K562 (cell line): ENCODE measurements around the gene MEX3D. TPM values are rescaled to one million over a fixed set of nuclear protein-coding genes. Genes with fewer than 3 reads are reported as not detected.
A peak's percentile ranks its signal among the peaks of the same experiment; 100 is the strongest.

ENCODE experiments used
- CBX8 ChIP-seq: fragments of 200-600 bp; sonication (generic); IDR thresholded peaks from 2 replicates; pipeline ENCODE4 v1.6.1; 2012; ENCODE audit warnings: borderline replicate concordance, mixed run types, low read depth, mild to moderate bottlenecking, moderate library complexity, mixed read lengths, low read length, control low read depth, inconsistent platforms; ENCODE audit not compliant: poor library complexity, severe bottlenecking; ENCODE audit errors: extremely low read depth
- CREB5 ChIP-seq: fragments of 250-450 bp; sonication (Bioruptor Pico); IDR thresholded peaks from 2 replicates; pipeline ENCODE4 v1.5.0; 2020; ENCODE audit warnings: mild to moderate bottlenecking
- ERF ChIP-seq: fragments of 450-650 bp; formaldehyde crosslinking; IDR thresholded peaks from 2 replicates; pipeline ENCODE4 v1.4.0; 2020; ENCODE audit warnings: mild to moderate bottlenecking, mixed read lengths
- HDAC2 ChIP-seq: fragments of 450-650 bp; IDR thresholded peaks from 2 replicates; pipeline ENCODE4 v1.6.1; 2016; ENCODE audit warnings: mild to moderate bottlenecking
- HDAC3 ChIP-seq: fragments of 450-650 bp; IDR thresholded peaks from 2 replicates; pipeline ENCODE4 v1.6.1; 2018; ENCODE audit warnings: borderline replicate concordance, mild to moderate bottlenecking, moderate library complexity; ENCODE audit not compliant: partially characterized antibody
- HDAC8 ChIP-seq: fragments of 450-650 bp; IDR thresholded peaks from 2 replicates; pipeline ENCODE4 v1.6.1; 2016; ENCODE audit warnings: mild to moderate bottlenecking, missing genetic modification characterization, moderate library complexity, missing compliant biosample characterization
- HNRNPUL1 ChIP-seq: fragments of 200-400 bp; formaldehyde crosslinking; IDR thresholded peaks from 2 replicates; pipeline ENCODE4 v1.6.1; 2017; ENCODE audit warnings: low read length
- KDM5B ChIP-seq: fragments of 200-600 bp; sonication (generic); IDR thresholded peaks from 2 replicates; pipeline ENCODE4 v1.6.1; 2012; ENCODE audit warnings: low read depth, mild to moderate bottlenecking, moderate library complexity, low read length, control low read depth, inconsistent platforms; ENCODE audit not compliant: insufficient replicate concordance
- MAFF ChIP-seq: IDR thresholded peaks from 2 replicates; pipeline ENCODE4 v1.6.1; 2012; ENCODE audit warnings: low read length, improper control_type of control experiment
- MCM7 ChIP-seq, 2 experiments: fragments of 450-650 bp; IDR thresholded peaks; 2 replicates each; pipeline ENCODE4 v1.6.1; 2016 to 2018
- NBN ChIP-seq: fragments of 450-650 bp; IDR thresholded peaks from 2 replicates; pipeline ENCODE4 v1.6.1; 2016; ENCODE audit warnings: low read depth, mild to moderate bottlenecking
- NR3C1 ChIP-seq: sonication (generic); formaldehyde crosslinking; IDR thresholded peaks from 2 replicates; pipeline ENCODE4 v1.8.1; 2022; ENCODE audit warnings: missing genetic modification reagents
- POLR2G ChIP-seq: fragments of 200-400 bp; formaldehyde crosslinking; IDR thresholded peaks from 2 replicates; pipeline ENCODE4 v1.6.1; 2017; ENCODE audit warnings: low read depth, mild to moderate bottlenecking, antibody characterized with exemption, low read length, moderate library complexity
- RBFOX2 ChIP-seq: fragments of 200-400 bp; formaldehyde crosslinking; IDR thresholded peaks from 2 replicates; pipeline ENCODE4 v1.6.1; 2017; ENCODE audit warnings: low read depth, mild to moderate bottlenecking, low read length, moderate library complexity
- RBM22 ChIP-seq: fragments of 200-400 bp; formaldehyde crosslinking; IDR thresholded peaks from 2 replicates; pipeline ENCODE4 v1.6.1; 2018; ENCODE audit warnings: low read length, low read depth; ENCODE audit not compliant: poor library complexity, severe bottlenecking
- RERE ChIP-seq: sonication (generic); formaldehyde crosslinking; IDR thresholded peaks from 2 replicates; pipeline ENCODE4 v1.8.0; 2023; ENCODE audit warnings: missing genetic modification reagents, mild to moderate bottlenecking, borderline replicate concordance
- SOX6 ChIP-seq: fragments of 450-650 bp; IDR thresholded peaks from 2 replicates; pipeline ENCODE4 v1.6.1; 2014; ENCODE audit warnings: mild to moderate bottlenecking
- SP2 ChIP-seq: IDR thresholded peaks from 2 replicates; pipeline ENCODE4 v1.6.1; 2011; ENCODE audit warnings: mild to moderate bottlenecking, low read depth, low read length, moderate library complexity; ENCODE audit not compliant: poor library complexity, severe bottlenecking; ENCODE audit errors: extremely low read depth
- SRSF1 ChIP-seq: fragments of 200-400 bp; formaldehyde crosslinking; IDR thresholded peaks from 2 replicates; pipeline ENCODE4 v1.6.1; 2017; ENCODE audit warnings: mild to moderate bottlenecking, low read depth, low read length, moderate library complexity
- TCF7L2 ChIP-seq: fragments of 150-350 bp; IDR thresholded peaks from 2 replicates; pipeline ENCODE4 v1.6.1; 2016; ENCODE audit warnings: low read depth, mild to moderate bottlenecking, low read length, moderate library complexity
- ZBED1 ChIP-seq: IDR thresholded peaks from 2 replicates; pipeline ENCODE4 v1.6.1; 2014
- ZC3H11A ChIP-seq: IDR thresholded peaks from 2 replicates; pipeline ENCODE4 v1.6.1; 2012; ENCODE audit warnings: low read depth, low read length, improper control_type of control experiment
- ZNF668 ChIP-seq: fragments of 250-450 bp; sonication (Bioruptor Pico); IDR thresholded peaks from 2 replicates; pipeline ENCODE4 v1.8.0; 2022; ENCODE audit warnings: mild to moderate bottlenecking, inconsistent platforms
- polyA plus RNA-seq, 8 experiments: library from polyadenylated mRNA; depleted of rRNA in 4 of 8; stranded (reverse) in 5 of 8; unstranded in 3 of 8; fragments of >200 nt; fragmentation: Nextera tagmentation in 2 of 8; fragmentation: Illumina TruSeq in 1 of 8; extraction: Ambion mirVana in 2 of 8; extraction: Trizol in 1 of 8; gene quantifications; 2 replicates each; pipeline versions ENCODE4 v1.2.1 to v1.2.3, GENCODE V29; 2011 to 2014; ENCODE audit warnings: inconsistent platforms in 1 of 8, missing spikeins in 1 of 8
- total RNA-seq, 7 experiments: library from RNA; depleted of rRNA in 6 of 7; stranded (reverse); fragments of >200 nt in 6 of 7; fragmentation: Illumina TruSeq in 2 of 7; extraction: Trizol in 2 of 7; gene quantifications; 2 replicates each; pipeline versions ENCODE4 v1.2.1 to v1.2.3, GENCODE V29; 2011 to 2021; ENCODE audit warnings: low replicate concordance in 1 of 7

MEX3D gene
- total and polyA plus RNA-seq, 9 of the 15 experiments (the other 6 are each of a cell fraction or from before 2014, with no cell fraction given): 1.7 to 39.3 (median 5.7) TPM

GRCh38 chr19:1605236-1606137 lies 37.4 kb upstream of the MEX3D start, which contains the start of gene UQCR11 (continued):
- TF ChIP-seq CREB5 (CRISPR knock-in tag) (no peak), SOX6 (peak; percentile 59), ERF (CRISPR knock-in tag) (no peak), ZNF668 (CRISPR knock-in tag) (no peak), CBX8 (no peak), MAFF (no peak), HDAC2 (no peak), SRSF1 (no peak), ZBED1 (no peak), POLR2G (peak; percentile 79), HDAC8 (tag) (no peak), MCM7 (IDR thresholded peaks at IDR 0.05) (no peak), TCF7L2 (no peak), KDM5B (peak; percentile 52), RERE (CRISPR knock-in tag) (no peak), HDAC3 (no peak), NR3C1 (no peak), RBM22 (no peak), NBN (peak; percentile 79; the same call in 1 of the 2 replicates), SP2 (no peak), ZC3H11A (no peak), RBFOX2 (peak; percentile 78), HNRNPUL1 (no peak)
